Jurkat, Clone E6-1 (cell line): ENCODE results near the gene BARX2.

Experiments used
- DNase-seq: peaks from one replicate; pipeline ENCODE4 v3.0.0-alpha.2; 2011; ENCODE audit warnings: low read depth, low spot score
- H3K4me3 ChIP-seq: 2 replicates; pipeline ENCODE4 v1.5.1; 2011; ENCODE audit warnings: mild to moderate bottlenecking, low read length, control low read depth, moderate library complexity

The BARX2 gene

DNA sequence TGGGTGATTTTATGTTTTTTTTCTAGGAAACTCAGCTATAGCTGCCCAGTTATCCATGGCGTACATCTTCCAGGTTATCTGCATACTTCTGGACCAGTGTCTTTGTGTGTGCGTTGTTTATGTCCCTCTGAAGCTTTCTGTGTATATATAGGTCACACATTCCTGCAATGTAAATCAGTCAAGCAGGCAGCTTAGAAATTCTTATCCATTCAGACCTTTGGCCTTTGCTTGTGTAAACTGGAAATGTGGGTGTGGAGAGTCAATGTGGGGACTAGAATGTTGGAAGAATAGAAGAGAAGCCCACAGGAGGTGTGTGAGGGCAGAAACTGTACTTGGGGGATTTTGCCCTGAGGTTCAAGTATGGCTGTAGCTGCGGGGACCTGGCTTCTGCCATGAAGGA, 51.7 kb downstream of the BARX2 start:
- H3K4me3 ChIP-seq, result no peak overlapping the region
- DNase-seq, result no peak

DNA sequence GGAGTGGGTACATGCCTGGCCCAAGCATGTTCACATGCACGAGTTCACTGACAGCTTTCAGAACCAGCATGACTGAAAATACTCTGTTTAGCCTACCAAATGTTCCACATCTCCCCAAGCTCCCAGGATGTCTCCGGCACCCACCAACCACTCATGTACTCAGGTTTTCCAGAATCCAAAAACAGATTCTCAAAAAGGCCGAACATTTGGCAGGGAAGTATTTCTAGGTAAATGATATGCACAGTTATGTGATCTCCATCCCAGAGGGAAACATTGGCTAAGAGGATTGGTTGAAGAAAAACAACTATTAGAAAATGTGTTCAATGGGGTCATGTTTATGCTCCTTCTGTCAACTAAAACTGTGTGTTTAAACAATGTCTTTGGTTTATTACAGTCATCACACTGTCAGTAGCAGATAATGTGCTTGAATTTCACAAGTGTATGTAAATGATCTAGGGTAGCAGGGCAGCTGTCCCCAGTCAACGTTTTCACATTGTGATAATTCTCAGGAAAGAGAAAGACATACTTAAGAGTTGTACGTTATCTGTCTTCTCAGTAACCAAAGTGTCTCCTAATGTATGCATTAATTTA, 52.3 kb downstream of the BARX2 start:
- DNase-seq, result no peak
- H3K4me3 ChIP-seq, result no peak overlapping the region

GRCh38 chr11:129428557-129428956, 52.9 kb downstream of the BARX2 start:
- no peak overlapping the region for H3K4me3 ChIP-seq
- no peak for DNase-seq

- no peak overlapping the region for H3K4me3 ChIP-seq
- DNase-seq, result no peak
These were observed 59.2 kb downstream of the BARX2 start for GRCh38 chr11:129434641-129435498.

DNA sequence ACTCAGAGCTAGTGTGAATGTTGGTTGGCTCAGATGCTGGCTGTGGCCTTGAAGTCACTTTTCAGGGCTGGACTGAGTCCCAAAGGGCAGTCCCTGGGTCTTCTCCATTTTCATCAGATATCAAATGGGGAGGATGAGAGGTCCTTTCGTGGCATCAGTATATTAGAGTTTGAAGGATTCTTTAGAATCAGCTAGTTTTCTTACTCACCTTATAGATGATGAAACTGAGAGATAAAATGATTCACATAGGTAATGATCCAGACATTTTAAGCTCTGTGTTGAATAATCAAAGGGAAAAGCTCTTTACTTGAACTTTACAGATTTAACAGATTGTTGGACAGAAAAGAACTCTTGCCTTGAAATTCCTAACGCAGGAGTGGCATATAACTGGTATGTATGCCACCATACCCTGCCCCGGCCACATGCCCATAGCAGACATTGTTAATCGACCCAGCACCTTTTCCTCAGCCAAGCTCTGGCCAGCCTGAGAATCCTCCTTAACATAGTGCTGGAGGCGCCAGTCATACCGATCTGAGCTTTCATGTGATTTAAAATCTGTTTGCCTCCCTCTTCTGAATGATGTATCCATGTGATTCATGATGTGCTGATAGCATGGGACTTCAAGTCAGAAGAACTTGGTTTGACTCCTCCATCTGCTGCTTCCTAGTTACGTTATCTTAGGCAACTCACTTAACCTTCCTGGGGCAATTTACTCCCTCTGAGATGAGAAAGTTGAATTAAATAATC, 60.0 kb downstream of the BARX2 start:
- DNase-seq, result no peak
- H3K4me3 ChIP-seq, result no peak overlapping the region

DNA sequence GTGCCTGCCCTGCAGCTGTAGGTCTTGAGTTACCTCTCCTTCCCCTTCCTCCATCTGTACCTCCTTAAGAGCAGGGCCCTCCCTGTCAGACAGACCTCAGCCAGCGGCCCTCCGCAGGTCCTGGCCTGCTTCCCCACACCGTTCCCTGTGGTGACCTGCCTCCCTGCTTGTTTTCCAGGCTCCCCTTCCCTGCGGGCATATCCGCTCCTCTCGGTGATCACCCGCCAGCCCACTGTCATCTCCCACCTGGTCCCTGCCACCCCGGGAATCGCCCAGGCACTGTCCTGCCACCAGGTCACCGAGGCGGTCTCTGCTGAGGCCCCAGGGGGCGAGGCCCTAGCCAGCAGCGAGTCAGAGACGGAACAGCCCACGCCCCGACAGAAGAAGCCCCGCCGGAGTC, 60.9 kb downstream of the BARX2 start:
- H3K4me3 ChIP-seq, result no peak overlapping the region
- no peak for DNase-seq

- no peak for DNase-seq
- H3K4me3 ChIP-seq, result no peak overlapping the region
These were observed 64.5 kb downstream of the BARX2 start for GRCh38 chr11:129440028-129440713.

- no peak for DNase-seq
These were observed 66.5 kb downstream of the BARX2 start for GRCh38 chr11:129442171-129442570.

DNA sequence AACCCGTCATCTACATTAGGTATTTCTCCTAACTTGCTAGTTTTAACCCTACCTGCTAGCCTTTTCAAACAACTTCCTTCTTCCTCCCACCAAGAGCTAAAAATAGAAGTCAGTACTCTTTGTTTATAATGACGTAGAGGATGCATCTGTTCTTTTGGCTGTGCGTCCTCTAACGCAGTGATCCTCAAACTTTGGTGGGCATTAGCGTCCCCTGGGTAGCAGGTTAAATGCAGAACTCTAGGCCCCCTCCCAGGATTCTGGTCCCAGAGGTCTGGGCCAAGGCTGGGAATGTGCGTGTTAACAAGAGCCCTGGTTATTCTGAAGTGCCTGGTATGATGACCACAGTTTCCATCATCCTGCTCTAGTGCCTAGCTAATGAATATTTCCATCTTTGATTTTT, 67.6 kb downstream of the BARX2 start:
- no peak for DNase-seq
- no peak overlapping the region for H3K4me3 ChIP-seq

More at GRCh38 chr11:129442171-129442570, 66.5 kb downstream of the BARX2 start:
- H3K4me3 ChIP-seq, result no peak overlapping the region

DNA sequence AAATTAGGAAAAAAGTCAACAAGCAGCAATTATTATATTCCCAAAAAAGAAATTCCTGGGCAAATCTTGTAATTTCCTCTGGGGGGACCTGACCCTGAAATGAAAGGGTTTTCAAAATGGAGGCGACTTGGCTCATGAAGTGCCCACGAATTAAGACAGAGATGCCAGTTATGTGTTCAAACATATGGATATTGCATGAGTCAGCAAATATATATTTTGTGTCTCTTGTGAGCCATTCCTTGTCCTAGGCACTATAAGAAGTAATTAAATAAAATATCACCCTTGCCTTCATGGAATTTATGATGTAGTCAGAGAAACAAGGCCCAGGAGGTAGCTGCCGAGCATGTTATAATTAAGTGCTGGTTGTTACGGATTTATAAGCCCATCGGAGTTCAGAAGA, 68.6 kb downstream of the BARX2 start:
- DNase-seq, result no peak
- no peak overlapping the region for H3K4me3 ChIP-seq

DNA sequence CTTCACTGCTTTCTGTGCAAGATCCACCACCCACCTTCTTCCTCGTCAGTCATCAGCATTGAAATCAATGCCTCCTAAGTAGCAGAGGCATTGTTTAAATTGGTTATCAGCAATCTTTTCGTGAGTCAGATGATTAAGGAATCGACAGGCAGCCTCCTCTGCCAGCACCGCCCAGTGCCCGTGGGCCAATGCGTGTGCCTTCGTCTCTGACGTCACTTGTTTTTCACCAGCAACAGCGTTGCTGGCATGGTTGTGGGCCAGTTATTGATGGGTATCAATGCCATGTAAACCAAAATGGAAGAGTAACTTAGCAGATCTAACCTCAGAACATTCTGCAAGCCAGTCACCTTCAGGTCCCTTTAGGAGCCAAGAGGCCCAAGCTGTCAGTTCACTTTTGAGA, 69.6 kb downstream of the BARX2 start:
- DNase-seq, result no peak
- no peak overlapping the region for H3K4me3 ChIP-seq

GRCh38 chr11:129446572-129446971, 70.9 kb downstream of the BARX2 start:
- H3K4me3 ChIP-seq, result no peak overlapping the region
- DNase-seq, result no peak

DNA sequence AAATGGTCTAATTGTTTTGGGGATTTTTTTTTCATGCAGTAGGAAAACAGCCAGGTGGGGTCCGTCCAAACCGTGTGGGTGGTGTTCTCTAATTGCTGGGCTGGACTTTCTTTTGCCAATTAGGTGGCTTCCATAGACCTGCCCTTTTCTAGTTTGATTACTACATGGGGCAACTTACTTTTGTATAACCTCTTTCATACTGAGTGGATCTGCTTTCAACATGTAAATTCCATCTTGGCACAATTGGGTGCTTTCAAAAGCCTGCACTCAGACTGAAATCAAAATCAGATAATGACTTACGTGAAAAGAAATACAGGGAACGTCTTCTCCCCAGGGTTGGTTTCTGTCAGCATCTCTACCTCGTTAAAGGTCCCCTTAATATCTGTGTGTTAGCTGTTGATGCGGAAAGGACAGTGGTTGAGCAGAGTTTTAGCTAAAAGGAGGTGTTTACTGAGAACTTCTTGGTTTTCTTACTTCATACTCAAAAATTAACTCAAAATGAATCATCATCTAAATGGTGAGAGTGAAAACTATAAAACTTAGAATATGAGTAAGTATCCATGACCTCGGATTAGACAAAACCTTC, 72.1 kb downstream of the BARX2 start:
- no peak overlapping the region for H3K4me3 ChIP-seq
- no peak for DNase-seq

DNA sequence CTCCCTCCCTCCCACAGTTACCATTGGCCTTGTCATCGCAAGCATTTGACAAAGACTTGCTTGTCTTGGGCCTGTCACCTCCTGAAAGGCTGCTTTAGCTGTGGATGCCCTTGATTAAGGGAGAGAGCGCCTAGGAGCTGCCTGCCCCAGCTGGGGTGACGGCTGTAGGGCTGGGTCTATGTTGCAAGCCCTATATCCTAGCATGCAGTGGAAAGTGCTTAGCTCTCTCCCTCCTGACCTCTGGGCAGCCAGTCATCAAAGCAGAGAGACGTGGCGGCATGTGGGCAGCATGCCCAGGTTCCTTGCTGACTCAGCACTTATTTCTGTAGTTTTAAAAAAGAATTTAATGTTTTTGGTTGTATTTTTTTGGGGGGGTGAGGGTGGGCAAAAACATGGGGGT, 75.9 kb downstream of the BARX2 start:
- no peak overlapping the region for H3K4me3 ChIP-seq
- DNase-seq, result no peak

DNA sequence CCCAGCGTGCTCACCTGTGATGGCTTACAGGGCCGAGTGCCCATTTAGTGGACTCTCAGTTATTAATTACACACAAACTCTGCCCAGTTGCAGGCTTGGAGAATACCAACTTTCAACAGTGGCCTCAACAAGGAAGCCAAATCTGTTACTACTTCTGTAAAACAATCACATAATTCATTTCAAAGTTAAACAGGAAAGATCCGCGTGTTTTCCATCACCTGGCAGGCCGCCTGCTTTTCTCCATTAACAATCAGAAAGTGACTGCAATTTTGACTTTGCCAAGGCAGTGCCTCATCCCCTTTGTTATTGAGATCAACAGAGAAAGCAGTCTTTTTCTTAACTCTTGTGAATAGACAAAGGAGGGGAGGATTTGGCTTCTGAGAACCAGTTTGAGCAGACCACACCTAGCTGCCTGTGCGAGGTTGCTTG, 77.7 kb downstream of the BARX2 start:
- no peak overlapping the region for H3K4me3 ChIP-seq
- no peak for DNase-seq

DNA sequence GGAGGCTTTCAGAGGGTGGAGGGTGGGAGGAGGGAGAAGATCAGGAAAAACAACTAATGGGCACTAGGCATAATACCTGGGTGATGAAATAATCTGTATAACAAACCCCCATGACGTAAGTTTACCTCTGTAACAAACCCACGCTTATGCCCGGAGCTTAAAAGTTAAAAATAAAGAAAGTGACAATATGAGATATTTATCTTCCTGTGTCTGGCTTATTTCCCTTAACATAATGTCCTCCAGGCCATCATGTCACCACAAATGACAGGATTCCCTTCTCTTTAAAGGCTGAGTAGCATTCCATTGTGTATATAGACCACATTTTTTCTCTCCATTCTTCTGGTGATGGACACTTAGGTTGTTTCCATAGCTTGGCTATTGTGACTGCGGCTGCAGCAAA, 79.5 kb downstream of the BARX2 start:
- no peak overlapping the region for H3K4me3 ChIP-seq
- no peak for DNase-seq

- H3K4me3 ChIP-seq, result no peak overlapping the region
- no peak for DNase-seq
These were observed 80.4 kb downstream of the BARX2 start for GRCh38 chr11:129455756-129456655.

DNA sequence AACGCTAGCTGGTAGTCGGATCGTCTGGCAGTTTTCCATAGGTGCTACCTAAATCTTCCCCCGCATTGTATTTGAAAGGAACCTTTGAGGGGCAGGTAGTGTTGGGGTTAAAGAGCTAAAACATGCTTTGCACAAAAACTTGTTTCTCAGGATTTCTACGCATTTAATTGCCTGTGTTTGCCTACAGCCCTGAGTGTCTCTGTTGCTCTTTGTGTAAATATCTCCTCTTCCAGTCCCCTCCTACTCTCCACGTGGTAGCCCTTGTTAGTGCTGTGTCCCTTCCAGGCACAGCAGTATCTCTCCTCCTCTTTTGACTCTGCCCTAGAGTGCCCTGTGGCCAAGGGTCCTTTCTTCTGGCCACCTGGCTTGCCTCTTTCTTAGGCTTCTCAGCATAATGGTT, 81.7 kb downstream of the BARX2 start:
- DNase-seq, result no peak
- no peak overlapping the region for H3K4me3 ChIP-seq
